ENCODE data around the gene LCAT.

LCAT gene

DNA sequence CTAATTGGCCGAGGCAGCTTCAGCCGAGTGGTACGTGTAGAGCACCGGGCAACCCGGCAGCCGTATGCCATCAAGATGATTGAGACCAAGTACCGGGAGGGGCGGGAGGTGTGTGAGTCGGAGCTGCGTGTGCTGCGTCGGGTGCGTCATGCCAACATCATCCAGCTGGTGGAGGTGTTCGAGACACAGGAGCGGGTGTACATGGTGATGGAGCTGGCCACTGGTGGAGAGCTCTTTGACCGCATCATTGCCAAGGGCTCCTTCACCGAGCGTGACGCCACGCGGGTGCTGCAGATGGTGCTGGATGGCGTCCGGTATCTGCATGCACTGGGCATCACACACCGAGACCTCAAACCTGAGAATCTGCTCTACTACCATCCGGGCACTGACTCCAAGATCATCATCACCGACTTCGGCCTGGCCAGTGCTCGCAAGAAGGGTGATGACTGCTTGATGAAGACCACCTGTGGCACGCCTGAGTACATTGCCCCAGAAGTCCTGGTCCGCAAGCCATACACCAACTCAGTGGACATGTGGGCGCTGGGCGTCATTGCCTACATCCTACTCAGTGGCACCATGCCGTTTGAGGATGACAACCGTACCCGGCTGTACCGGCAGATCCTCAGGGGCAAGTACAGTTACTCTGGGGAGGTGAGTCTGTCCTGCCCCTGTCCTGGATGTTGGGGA is 34.7 kb downstream of the LCAT start:
- Histone ChIP-seq H3K9me3 (ENCODE audit: control extremely low read depth in 1 of 5, control insufficient read depth in 4 of 5, insufficient read depth in 2 of 5, low read depth in 1 of 5, low read length in 4 of 5) (no peaks in the 10 kb centered on the region), H3K27me3 (replicated peaks in 2 of 5; ENCODE audit: control insufficient read depth in 4 of 5, insufficient read depth in 5 of 5, low read length in 4 of 5) (no peaks in the 10 kb centered on the region), H3K36me3 (ENCODE audit: control insufficient read depth in 4 of 4, insufficient read depth in 4 of 4, low read length in 3 of 4) (peaks cover 4 to 42% (median 29%) of the 10 kb centered on the region in 4 experiments), H3K27ac (ENCODE audit: insufficient read depth in 1 of 2, low read depth in 1 of 2, low read length in 2 of 2, poor library complexity in 1 of 2, severe bottlenecking in 2 of 2) (peak overlapping the region in 1 of 2 experiments; percentile 10), H3K4me1 (ENCODE audit: control extremely low read depth in 1 of 4, control insufficient read depth in 4 of 4, insufficient read depth in 4 of 4, low read length in 3 of 4) (peaks cover 0 to 15% (median 3%) of the 10 kb centered on the region in 4 experiments), H3K4me3 (ENCODE audit: control insufficient read depth in 1 of 7, extremely low read depth in 1 of 7, insufficient read depth in 4 of 7, low read depth in 2 of 7, low read length in 6 of 7) (no peak overlapping the region)
- ChIA-PET POLR2A (no interaction called here), CTCF (interaction anchor here (0.7 to 22.4 kb wide), 2 partner anchors 10 to 21 kb away, joined by 3 to 216 read pairs; partner anchors contain the start of genes NRN1L and PSKH1)
- 98% methylated on average over 33 of the region's 36 CpGs for WGBS (ENCODE audit: insufficient coverage)
- no peak for DNase-seq

DNA sequence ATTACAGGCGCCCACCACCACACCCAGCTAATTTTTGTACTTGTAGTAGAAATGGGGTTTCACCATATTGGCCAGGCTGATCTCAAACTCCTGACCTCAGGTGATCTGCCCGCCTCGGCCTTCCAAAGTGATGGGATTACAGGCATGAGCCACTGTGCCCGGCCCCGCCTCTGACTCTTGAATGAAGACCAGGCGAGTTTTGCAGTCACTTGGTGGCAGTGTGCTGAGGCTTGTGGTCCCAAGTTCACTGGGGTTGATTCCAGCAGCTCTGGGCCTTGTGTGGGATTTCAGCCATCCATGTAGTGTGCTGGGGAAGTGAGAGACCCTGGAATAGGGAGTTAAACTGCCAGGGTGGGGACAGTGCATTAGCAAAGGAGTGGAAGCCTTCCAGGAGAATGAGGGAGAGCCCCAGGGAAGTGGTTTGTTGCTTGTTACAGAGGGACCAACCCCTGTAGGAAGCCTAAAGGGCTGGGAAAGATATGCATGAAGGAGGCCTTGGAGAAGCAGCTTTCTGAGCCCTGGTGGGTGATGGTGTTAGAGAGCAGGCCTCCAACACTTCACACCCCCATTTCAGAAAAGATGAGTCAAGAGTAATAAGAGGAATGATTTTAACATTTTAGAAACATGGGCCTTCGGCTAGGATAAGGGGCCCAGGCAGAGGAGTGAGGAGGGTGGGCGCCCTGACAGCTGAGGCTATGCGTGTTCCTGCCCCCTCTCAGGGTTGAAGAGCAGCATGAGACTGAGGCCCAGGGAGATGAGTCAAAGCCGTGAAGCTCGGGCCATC is 36.3 kb downstream of the LCAT start:
- Histone ChIP-seq H3K4me1 (ENCODE audit: control extremely low read depth in 1 of 4, control insufficient read depth in 4 of 4, insufficient read depth in 4 of 4, low read length in 3 of 4) (peaks cover 0 to 15% (median 3%) of the 10 kb centered on the region in 4 experiments), H3K27ac (ENCODE audit: insufficient read depth in 1 of 2, low read depth in 1 of 2, low read length in 2 of 2, poor library complexity in 1 of 2, severe bottlenecking in 2 of 2) (no peak overlapping the region), H3K27me3 (replicated peaks in 2 of 5; ENCODE audit: control insufficient read depth in 4 of 5, insufficient read depth in 5 of 5, low read length in 4 of 5) (no peaks in the 10 kb centered on the region), H3K4me3 (ENCODE audit: control insufficient read depth in 1 of 7, extremely low read depth in 1 of 7, insufficient read depth in 4 of 7, low read depth in 2 of 7, low read length in 6 of 7) (no peak overlapping the region), H3K36me3 (ENCODE audit: control insufficient read depth in 4 of 4, insufficient read depth in 4 of 4, low read length in 3 of 4) (peaks cover 4 to 44% (median 31%) of the 10 kb centered on the region in 4 experiments), H3K9me3 (ENCODE audit: control extremely low read depth in 1 of 5, control insufficient read depth in 4 of 5, insufficient read depth in 2 of 5, low read depth in 1 of 5, low read length in 4 of 5) (no peaks in the 10 kb centered on the region)
- no peak for DNase-seq
- 94% methylated on average over 10 of the region's 11 CpGs for WGBS (ENCODE audit: insufficient coverage)
- ChIA-PET CTCF (interaction anchor here (0.7 to 22.4 kb wide), 5 partner anchors 9 to 28 kb away, joined by 3 to 216 read pairs (median 4); partner anchors contain the start of genes NRN1L and PSKH1), POLR2A (interaction anchor here (0.9 kb wide), 1 partner anchor 28 kb away, joined by 3 read pairs; no protein-coding TSS in a partner anchor)

GRCh38 chr16:67902831-67903230 is 41.1 kb downstream of the LCAT start:
- WGBS (ENCODE audit: insufficient coverage) = 96% methylated on average over 4 of the region's 4 CpGs
- Histone ChIP-seq H3K9me3 (ENCODE audit: control extremely low read depth in 1 of 5, control insufficient read depth in 4 of 5, insufficient read depth in 2 of 5, low read depth in 1 of 5, low read length in 4 of 5) (no peaks in the 10 kb centered on the region), H3K4me3 (ENCODE audit: control insufficient read depth in 1 of 7, extremely low read depth in 1 of 7, insufficient read depth in 4 of 7, low read depth in 2 of 7, low read length in 6 of 7) (no peak overlapping the region), H3K36me3 (ENCODE audit: control insufficient read depth in 4 of 4, insufficient read depth in 4 of 4, low read length in 3 of 4) (peaks cover 0 to 20% (median 10%) of the 10 kb centered on the region in 4 experiments), H3K27me3 (replicated peaks in 2 of 5; ENCODE audit: control insufficient read depth in 4 of 5, insufficient read depth in 5 of 5, low read length in 4 of 5) (no peaks in the 10 kb centered on the region), H3K4me1 (ENCODE audit: control extremely low read depth in 1 of 4, control insufficient read depth in 4 of 4, insufficient read depth in 4 of 4, low read length in 3 of 4) (peaks cover 0 to 18% (median 6%) of the 10 kb centered on the region in 4 experiments), H3K27ac (ENCODE audit: insufficient read depth in 1 of 2, low read depth in 1 of 2, low read length in 2 of 2, poor library complexity in 1 of 2, severe bottlenecking in 2 of 2) (no peak overlapping the region)
- POLR2A ChIA-PET = no interaction called here
- CTCF ChIA-PET = interaction anchor here (0.9 to 22.4 kb wide), 3 partner anchors 15 to 29 kb away, joined by 3 to 216 read pairs (median 4); partner anchors contain the start of genes CTRL, NRN1L and PSKH1
- DNase-seq = no peak

GRCh38 chr16:67901734-67902133 is 42.2 kb downstream of the LCAT start:
- no peaks in the 10 kb centered on the region for H3K9me3 ChIP-seq (ENCODE audit: control extremely low read depth in 1 of 5, control insufficient read depth in 4 of 5, insufficient read depth in 2 of 5, low read depth in 1 of 5, low read length in 4 of 5)
- H3K27me3 ChIP-seq (replicated peaks in 2 of 5; ENCODE audit: control insufficient read depth in 4 of 5, insufficient read depth in 5 of 5, low read length in 4 of 5) = no peaks in the 10 kb centered on the region
- 95% methylated on average over 5 of the region's 5 CpGs for whole genome bisulfite sequencing (ENCODE audit: insufficient coverage)
- ChIA-PET CTCF (interaction anchor here (1.2 to 22.4 kb wide), 3 partner anchors 14 to 30 kb away, joined by 3 to 216 read pairs (median 4); partner anchors contain the start of genes CTRL, NRN1L and PSKH1), POLR2A (no interaction called here)
- peaks cover 0 to 18% (median 6%) of the 10 kb centered on the region in 4 experiments for H3K4me1 ChIP-seq (ENCODE audit: control extremely low read depth in 1 of 4, control insufficient read depth in 4 of 4, insufficient read depth in 4 of 4, low read length in 3 of 4)
- H3K4me3 ChIP-seq (ENCODE audit: control insufficient read depth in 1 of 7, extremely low read depth in 1 of 7, insufficient read depth in 4 of 7, low read depth in 2 of 7, low read length in 6 of 7) = no peak overlapping the region
- peaks cover 2 to 20% (median 10%) of the 10 kb centered on the region in 4 experiments for H3K36me3 ChIP-seq (ENCODE audit: control insufficient read depth in 4 of 4, insufficient read depth in 4 of 4, low read length in 3 of 4)
- no peak for DNase-seq
- no peak overlapping the region for H3K27ac ChIP-seq (ENCODE audit: insufficient read depth in 1 of 2, low read depth in 1 of 2, low read length in 2 of 2, poor library complexity in 1 of 2, severe bottlenecking in 2 of 2)

- CTCF ChIA-PET = interaction anchor here (0.8 to 22.4 kb wide), 9 partner anchors 9 to 225 kb away, joined by 3 to 216 read pairs (median 4); partner anchors contain the start of genes NRN1L and PSKH1
- POLR2A ChIA-PET = no interaction called here
- Histone ChIP-seq H3K36me3 (ENCODE audit: control insufficient read depth in 4 of 4, insufficient read depth in 4 of 4, low read length in 3 of 4) (peaks cover 3 to 9% (median 6%) of the 10 kb centered on the region in 4 experiments), H3K27me3 (replicated peaks in 2 of 5; ENCODE audit: control insufficient read depth in 4 of 5, insufficient read depth in 5 of 5, low read length in 4 of 5) (no peaks in the 10 kb centered on the region), H3K27ac (ENCODE audit: insufficient read depth in 1 of 2, low read depth in 1 of 2, low read length in 2 of 2, poor library complexity in 1 of 2, severe bottlenecking in 2 of 2) (no peak overlapping the region), H3K4me1 (ENCODE audit: control extremely low read depth in 1 of 4, control insufficient read depth in 4 of 4, insufficient read depth in 4 of 4, low read length in 3 of 4) (peaks cover 14 to 36% (median 18%) of the 10 kb centered on the region in 4 experiments), H3K4me3 (ENCODE audit: control insufficient read depth in 1 of 7, extremely low read depth in 1 of 7, insufficient read depth in 4 of 7, low read depth in 2 of 7, low read length in 6 of 7) (no peak overlapping the region), H3K9me3 (ENCODE audit: control extremely low read depth in 1 of 5, control insufficient read depth in 4 of 5, insufficient read depth in 2 of 5, low read depth in 1 of 5, low read length in 4 of 5) (no peaks in the 10 kb centered on the region)
- 100% methylated on average over 2 of the region's 3 CpGs for WGBS (ENCODE audit: insufficient coverage)
- DNase-seq = no peak
Measured at GRCh38 chr16:67897231-67897630, 46.7 kb downstream of the LCAT start.

DNA sequence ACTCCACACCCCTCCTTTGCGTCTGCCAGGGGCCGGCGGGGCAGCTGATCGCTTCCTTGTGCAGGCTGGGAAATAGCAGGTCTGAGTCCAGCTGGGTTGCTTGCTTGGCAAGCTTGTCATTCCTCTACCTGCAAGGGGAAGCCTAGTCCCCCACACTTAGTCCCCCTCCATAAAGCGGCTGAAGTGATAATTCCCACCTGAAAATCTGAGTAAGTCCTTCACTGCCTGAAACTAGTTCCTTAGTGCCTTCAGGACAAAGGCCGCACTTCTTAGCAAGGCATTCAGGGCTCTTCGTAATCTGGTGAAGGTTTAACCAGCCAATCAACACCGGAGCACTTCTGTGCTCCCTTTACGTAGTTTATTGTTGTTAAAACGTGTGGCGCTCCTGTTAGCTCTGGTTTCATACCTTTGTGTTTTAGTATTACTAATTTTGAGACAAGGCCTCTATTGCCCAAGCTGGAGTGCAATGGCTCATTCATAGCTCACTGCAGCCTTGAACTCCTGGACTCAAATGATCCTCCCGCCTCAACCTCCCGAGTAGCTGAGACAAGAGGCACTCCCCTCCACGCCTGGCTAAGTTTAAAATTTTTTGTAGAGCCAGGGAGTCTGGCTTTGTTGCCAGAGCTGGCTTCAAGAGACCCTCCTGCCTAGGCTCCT is 50.0 kb downstream of the LCAT start:
- H3K9me3 ChIP-seq (ENCODE audit: control extremely low read depth in 1 of 5, control insufficient read depth in 4 of 5, insufficient read depth in 2 of 5, low read depth in 1 of 5, low read length in 4 of 5) = no peaks in the 10 kb centered on the region
- peaks cover 0 to 3% (median 0%) of the 10 kb centered on the region in 4 experiments for H3K36me3 ChIP-seq (ENCODE audit: control insufficient read depth in 4 of 4, insufficient read depth in 4 of 4, low read length in 3 of 4)
- CTCF ChIA-PET = interaction anchor here (0.6 to 15.2 kb wide), 6 partner anchors 12 to 556 kb away, joined by 3 to 216 read pairs (median 4); partner anchors contain the start of gene PSMB10
- DNase-seq = no peak
- H3K27ac ChIP-seq (ENCODE audit: insufficient read depth in 1 of 2, low read depth in 1 of 2, low read length in 2 of 2, poor library complexity in 1 of 2, severe bottlenecking in 2 of 2) = peak overlapping the region; percentile 91 to 96
- peak overlapping the region; percentile 87 to 98 (median 94) for H3K4me3 ChIP-seq (ENCODE audit: control insufficient read depth in 1 of 7, extremely low read depth in 1 of 7, insufficient read depth in 4 of 7, low read depth in 2 of 7, low read length in 6 of 7)
- WGBS (ENCODE audit: insufficient coverage) = 40% methylated on average over 14 of the region's 14 CpGs
- peaks cover 13 to 24% (median 17%) of the 10 kb centered on the region in 4 experiments for H3K4me1 ChIP-seq (ENCODE audit: control extremely low read depth in 1 of 4, control insufficient read depth in 4 of 4, insufficient read depth in 4 of 4, low read length in 3 of 4)
- H3K27me3 ChIP-seq (replicated peaks in 2 of 5; ENCODE audit: control insufficient read depth in 4 of 5, insufficient read depth in 5 of 5, low read length in 4 of 5) = no peaks in the 10 kb centered on the region
- POLR2A ChIA-PET = no interaction called here
